Psoas muscle (tissue), 8 donors: ENCODE measurements around the gene SFT2D2. TPM values are rescaled to one million over a fixed set of nuclear protein-coding genes. Genes with fewer than 3 reads are reported as not detected.
A peak's percentile ranks its signal among the peaks of the same experiment; 100 is the strongest.

Experiments used
- ATAC-seq, 4 donors: fragments of 200-7000 bp; cut with Tn5 transposase; one replicate each; pipeline ENCODE4 v1.9.1; 2020; ENCODE audit warnings: moderate library complexity in 3 of 4, mild to moderate bottlenecking in 2 of 4
- DNase-seq, 2 donors: peaks; one replicate each; pipeline ENCODE4 v3.0.0-alpha.2; 2020
- H3K27ac ChIP-seq: fragments of 200-600 bp; one replicate; pipeline ENCODE4 v1.8.0; 2022
- H3K27me3 ChIP-seq, 3 donors: fragments of 200-600 bp in 1 of 3; one replicate each; pipeline versions ENCODE4 v1.6.1 to v1.8.0; 2013 to 2022; ENCODE audit warnings: low read length in 2 of 3, mild to moderate bottlenecking in 2 of 3, moderate library complexity in 1 of 3; ENCODE audit not compliant: insufficient read depth in 3 of 3
- H3K36me3 ChIP-seq, 2 donors: fragments of 200-600 bp in 1 of 2; one replicate each; pipeline versions ENCODE4 v1.6.1 to v1.8.0; 2013 to 2022; ENCODE audit warnings: low read depth in 1 of 2, mild to moderate bottlenecking in 1 of 2, moderate library complexity in 1 of 2; ENCODE audit not compliant: insufficient read depth in 1 of 2
- H3K4me1 ChIP-seq: fragments of 200-600 bp; one replicate; pipeline ENCODE4 v1.8.0; 2022
- H3K4me3 ChIP-seq: fragments of 200-600 bp; one replicate; pipeline ENCODE4 v1.8.0; 2022; ENCODE audit warnings: mild to moderate bottlenecking
- H3K9me3 ChIP-seq: fragments of 200-600 bp; one replicate; pipeline ENCODE4 v1.8.0; 2022
- WGBS, 3 donors: extraction: QIAGEN DNeasy Blood & Tissue Kit; methylation state at CpG; one replicate each; pipeline versions ENCODE4 v1.1.6 to v1.1.7; 2013; 5-methylcytosine and 5-hydroxymethylcytosine counted together
- intact Hi-C, 2 donors: fragments of 100-400 bp; cut with DNase I; formaldehyde crosslinking; loops; one replicate each; pipeline versions ENCODE4 v1.11.0 to v1.14.2; 2022
- polyA plus RNA-seq, 3 donors: library from polyadenylated mRNA; stranded (reverse); fragments of 200-250 nt; gene quantifications; one replicate each; pipeline ENCODE4 v1.2.3, GENCODE V29; 2013
- total RNA-seq, 4 donors: library from RNA; stranded (reverse); fragmentation: NEBNext Ultra II Directional in 2 of 4; extraction: Animal tissue kit (Norgen Biotek cat#: 25700) in 2 of 4; gene quantifications; one replicate each; pipeline versions ENCODE4 v1.2.1 to v1.2.4, GENCODE V29; 2021 to 2023
- TF ChIP-seq, protein P1 (sequence below): fragments of 200-600 bp; IDR thresholded peaks from one replicate; pipeline ENCODE4 v1.8.0; 2022; ENCODE audit warnings: antibody characterized with exemption
- donor health status: healthy with polysubstance abuse.
- donor health status: DM: no; HTN: no; CAD: no; lungs with moderate emphysema.
- donor health status: Bipolar disorder and iron deficiency.
- donor health status: healthy.
- donor health status: DM: yes; HTN: yes; CAD: no.
- donor health status: DM: no; HTN: no; CAD: no.
- donor health status: DM: no; HTN: no; CAD: no.
- donor health status: DM: yes; HTN: yes; CAD: no.

SFT2D2 gene
- total and polyA plus RNA-seq, 7 donors: 2.0 to 15.5 (median 12.7) TPM

DNA sequence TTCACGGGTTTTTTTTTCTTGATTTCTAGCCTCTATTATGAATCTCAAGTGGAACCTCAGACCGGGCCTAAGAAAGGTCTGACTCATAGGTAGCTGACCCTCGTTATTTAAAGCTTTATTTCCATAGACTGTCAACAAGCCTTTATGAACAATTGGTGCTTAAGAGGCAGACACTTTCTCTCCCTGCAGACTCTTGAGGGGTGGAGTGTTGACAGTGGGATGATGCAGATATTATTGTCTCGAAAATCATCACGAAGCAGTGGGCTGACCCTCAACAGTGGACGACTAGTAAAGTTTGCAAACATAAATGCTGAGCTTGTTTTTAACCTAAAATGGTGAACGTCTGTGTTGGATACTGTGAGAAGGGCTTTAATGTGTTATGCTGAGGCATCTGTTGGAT, 1.8 kb downstream of the SFT2D2 start:
- no peaks in the 10 kb centered on the region for H3K27me3 ChIP-seq
- intact Hi-C loops: loop anchor here in 1 of 2 donors (5.0 kb wide), 1 partner anchor 50 kb away; the partner anchor contains the start of gene TIPRL
- peaks cover 8% of the 10 kb centered on the region for H3K4me1 ChIP-seq
- no peak overlapping the region for H3K27ac ChIP-seq
- TF ChIP-seq, protein P1, sequence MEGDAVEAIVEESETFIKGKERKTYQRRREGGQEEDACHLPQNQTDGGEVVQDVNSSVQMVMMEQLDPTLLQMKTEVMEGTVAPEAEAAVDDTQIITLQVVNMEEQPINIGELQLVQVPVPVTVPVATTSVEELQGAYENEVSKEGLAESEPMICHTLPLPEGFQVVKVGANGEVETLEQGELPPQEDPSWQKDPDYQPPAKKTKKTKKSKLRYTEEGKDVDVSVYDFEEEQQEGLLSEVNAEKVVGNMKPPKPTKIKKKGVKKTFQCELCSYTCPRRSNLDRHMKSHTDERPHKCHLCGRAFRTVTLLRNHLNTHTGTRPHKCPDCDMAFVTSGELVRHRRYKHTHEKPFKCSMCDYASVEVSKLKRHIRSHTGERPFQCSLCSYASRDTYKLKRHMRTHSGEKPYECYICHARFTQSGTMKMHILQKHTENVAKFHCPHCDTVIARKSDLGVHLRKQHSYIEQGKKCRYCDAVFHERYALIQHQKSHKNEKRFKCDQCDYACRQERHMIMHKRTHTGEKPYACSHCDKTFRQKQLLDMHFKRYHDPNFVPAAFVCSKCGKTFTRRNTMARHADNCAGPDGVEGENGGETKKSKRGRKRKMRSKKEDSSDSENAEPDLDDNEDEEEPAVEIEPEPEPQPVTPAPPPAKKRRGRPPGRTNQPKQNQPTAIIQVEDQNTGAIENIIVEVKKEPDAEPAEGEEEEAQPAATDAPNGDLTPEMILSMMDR: no peak
- peak overlapping the region; percentile 95 for H3K4me3 ChIP-seq
- ATAC-seq: no peak
- DNase-seq: no peak
- H3K9me3 ChIP-seq: no peaks in the 10 kb centered on the region
- H3K36me3 ChIP-seq: peaks cover 5 to 19% of the 10 kb centered on the region in 2 donors
- 53 to 58% (median 55%) methylated on average over 7 of the region's 7 CpGs for WGBS, 3 donors

- H3K27ac ChIP-seq: no peak overlapping the region
- H3K36me3 ChIP-seq: peaks cover 5 to 42% of the 10 kb centered on the region in 2 donors
- DNase-seq (no peak), ATAC-seq (no peak)
- H3K4me3 ChIP-seq: no peak overlapping the region
- no peaks in the 10 kb centered on the region for H3K27me3 ChIP-seq
- no peaks in the 10 kb centered on the region for H3K9me3 ChIP-seq
- intact Hi-C loops: loop anchor here in 1 of 2 donors (5.0 kb wide), 1 partner anchor 53 kb away; the partner anchor contains the start of gene TIPRL
- H3K4me1 ChIP-seq: peaks cover 8% of the 10 kb centered on the region
- WGBS, 3 donors: 95 to 97% (median 96%) methylated on average over 4 of the region's 4 CpGs
- TF ChIP-seq, protein P1: no peak
These were observed 4.1 kb downstream of the SFT2D2 start for GRCh38 chr1:168229893-168230292.

GRCh38 chr1:168230709-168231108, 4.9 kb downstream of the SFT2D2 start:
- H3K36me3 ChIP-seq: peaks cover 5 to 50% of the 10 kb centered on the region in 2 donors
- TF ChIP-seq, protein P1: no peak
- intact Hi-C loops: no loop called here

GRCh38 chr1:168234846-168235547, 9.2 kb downstream of the SFT2D2 start:
- peak; percentile 54 to 81 (median 74) for ATAC-seq
- Histone ChIP-seq H3K27ac (no peak overlapping the region), H3K9me3 (no peaks in the 10 kb centered on the region), H3K36me3 (peaks cover 5 to 91% of the 10 kb centered on the region in 2 donors), H3K4me3 (no peak overlapping the region), H3K4me1 (no peaks in the 10 kb centered on the region), H3K27me3 (no peaks in the 10 kb centered on the region)
- TF ChIP-seq, protein P1: peak; percentile 46
- WGBS, 3 donors: 92 to 96% (median 96%) methylated on average over 8 of the region's 8 CpGs
- DNase-seq: no peak
- intact Hi-C loops: loop anchor here in 1 of 2 donors (5.0 kb wide), 1 partner anchor 87 kb away; no protein-coding TSS in a partner anchor

More at GRCh38 chr1:168230709-168231108, 4.9 kb downstream of the SFT2D2 start:
- 94 to 95% (median 95%) methylated on average over 3 of the region's 3 CpGs for WGBS, 3 donors
- Histone ChIP-seq H3K4me3 (no peak overlapping the region), H3K27me3 (no peaks in the 10 kb centered on the region), H3K9me3 (no peaks in the 10 kb centered on the region), H3K27ac (no peak overlapping the region), H3K4me1 (peaks cover 8% of the 10 kb centered on the region)
- no peak for ATAC-seq
- no peak for DNase-seq
